GM12878 (cell line): ENCODE results near the gene GLO1. TPM values are rescaled to one million over a fixed set of nuclear protein-coding genes. Genes with fewer than 3 reads are reported as not detected.
A peak's percentile ranks its signal among the peaks of the same experiment; 100 is the strongest.

Source experiments
- ATAC-seq: fragments of 200-7000 bp; cut with Tn5 transposase; 3 replicates; pipeline ENCODE4 v1.9.1; 2020; ENCODE audit warnings: mild to moderate bottlenecking, moderate library complexity
- BruUV-seq: library from RNA; stranded (reverse); fragments of 400-500 nt; replicated peaks from 2 replicates; lab custom pipeline; 2021; lab: Mats Ljungman, UMichigan
- CTCF ChIA-PET: fragments of 300-600 bp; sonication (Branson Sonifier 250); formaldehyde crosslinking; extraction: SDS; loops from one replicate; lab custom pipeline; 2021; ENCODE audit warnings: inconsistent platforms; lab: Yijun Ruan, JAX
- POLR2A ChIA-PET: fragments of 350-600 bp; formaldehyde crosslinking; extraction: SDS; loops from one replicate; lab custom pipeline; 2021; ENCODE audit warnings: inconsistent platforms; lab: Charles Lee
- RAD21 ChIA-PET: fragments of 300-600 bp; sonication (Branson Sonifier 250); formaldehyde crosslinking; loops from one replicate; lab custom pipeline; 2023; ENCODE audit warnings: antibody characterized with exemption; ENCODE audit not compliant: unreplicated experiment; lab: Charles Lee
- SMC1A ChIA-PET: fragments of 300-600 bp; sonication (Branson Sonifier 250); formaldehyde crosslinking; loops from one replicate; lab custom pipeline; 2023; ENCODE audit not compliant: unreplicated experiment, uncharacterized antibody; lab: Charles Lee
- DNase-seq: peaks from one replicate; pipeline ENCODE4 v3.0.0-alpha.2; 2011; ENCODE audit warnings: low read depth, low spot score
- FAIRE-seq: peaks from 3 replicates; lab custom pipeline; 2011; peaks lifted over from hg19 to GRCh38; lab: Jason Lieb, UNC
- H2AFZ ChIP-seq: 2 replicates; pipeline ENCODE4 v1.6.0; 2011; ENCODE audit warnings: low read depth, low read length, control low read depth; ENCODE audit not compliant: control insufficient read depth
- H3K27ac ChIP-seq: 2 replicates; pipeline ENCODE4 v1.5.1; 2011; ENCODE audit warnings: control low read depth; ENCODE audit not compliant: control insufficient read depth, insufficient read depth
- H3K27me3 ChIP-seq, 2 experiments: replicated peaks in 1 of 2; 2 replicates each; pipeline versions ENCODE4 v1.6.0 to v1.6.1; 2011; ENCODE audit warnings: low read length in 1 of 2; ENCODE audit not compliant: control insufficient read depth in 2 of 2, insufficient read depth in 2 of 2
- H3K36me3 ChIP-seq, 2 experiments: 2 replicates each; pipeline ENCODE4 v1.5.1; 2011; ENCODE audit warnings: low read length in 1 of 2; ENCODE audit not compliant: control insufficient read depth in 2 of 2, insufficient read depth in 2 of 2
- H3K4me1 ChIP-seq: 2 replicates; pipeline ENCODE4 v1.6.1; 2011; ENCODE audit warnings: mild to moderate bottlenecking, low read length, moderate library complexity, mixed read lengths; ENCODE audit not compliant: control insufficient read depth, insufficient read depth
- H3K4me2 ChIP-seq: 2 replicates; pipeline ENCODE4 v1.6.0; 2011; ENCODE audit warnings: control low read depth; ENCODE audit not compliant: control insufficient read depth, insufficient read depth
- H3K4me3 ChIP-seq: fragments of 200-600 bp; sonication (generic); 2 replicates; pipeline ENCODE4 v1.5.1; 2016
- H3K79me2 ChIP-seq: 2 replicates; pipeline ENCODE4 v1.6.0; 2011; ENCODE audit warnings: low read length; ENCODE audit not compliant: control insufficient read depth, insufficient read depth
- H3K9ac ChIP-seq: 2 replicates; pipeline ENCODE4 v1.8.0; 2011; ENCODE audit warnings: low read length, control low read depth, mixed read lengths; ENCODE audit not compliant: control insufficient read depth, insufficient read depth
- H3K9me3 ChIP-seq: replicated peaks from 3 replicates; pipeline ENCODE4 v1.5.1; 2011; ENCODE audit warnings: mild to moderate bottlenecking, low read length; ENCODE audit not compliant: control insufficient read depth, insufficient read depth
- H4K20me1 ChIP-seq: 2 replicates; pipeline ENCODE4 v1.6.0; 2011; ENCODE audit not compliant: control insufficient read depth, insufficient read depth
- ATF3 ChIP-seq: IDR thresholded peaks from 2 replicates; pipeline ENCODE4 v1.6.1; 2011; ENCODE audit warnings: low read depth, mild to moderate bottlenecking, low read length, moderate library complexity, borderline replicate concordance; ENCODE audit errors: extremely low read depth
- BMI1 ChIP-seq: fragments of 450-650 bp; IDR thresholded peaks from 2 replicates; pipeline ENCODE4 v1.6.1; 2016; ENCODE audit warnings: mild to moderate bottlenecking, moderate library complexity, borderline replicate concordance
- CTCF ChIP-seq, 3 experiments: IDR thresholded peaks in 2 of 3; conservative IDR thresholded peaks in 1 of 3; 2 replicates each; pipeline ENCODE4 v1.5.1; 2011; ENCODE audit warnings: low read depth in 3 of 3, low read length in 3 of 3, mild to moderate bottlenecking in 3 of 3, control low read depth in 2 of 3, moderate library complexity in 2 of 3, inconsistent platforms in 1 of 3, mixed read lengths in 1 of 3; ENCODE audit not compliant: control insufficient read depth in 2 of 3, insufficient read depth in 1 of 3; ENCODE audit errors: extremely low read depth in 1 of 3
- ETV6 ChIP-seq, 2 experiments: fragments of 450-650 bp in 1 of 2; IDR thresholded peaks in 1 of 2; conservative IDR thresholded peaks in 1 of 2; 2 replicates each; pipeline ENCODE4 v1.6.1; 2014; ENCODE audit warnings: antibody characterized with exemption in 1 of 2, borderline replicate concordance in 1 of 2, low read depth in 1 of 2, mild to moderate bottlenecking in 1 of 2, moderate library complexity in 1 of 2
- JUNB ChIP-seq: IDR thresholded peaks from 2 replicates; pipeline ENCODE4 v1.6.1; 2016; ENCODE audit warnings: antibody characterized with exemption, mild to moderate bottlenecking
- KLF5 ChIP-seq: fragments of 450-650 bp; IDR thresholded peaks from 2 replicates; pipeline ENCODE4 v1.6.1; 2014; ENCODE audit warnings: mild to moderate bottlenecking; ENCODE audit not compliant: partially characterized antibody
- MYC ChIP-seq: IDR thresholded peaks from 2 replicates; pipeline ENCODE4 v1.6.1; 2011; ENCODE audit warnings: mild to moderate bottlenecking, low read length, moderate library complexity, inconsistent platforms; ENCODE audit not compliant: insufficient read depth, insufficient replicate concordance, insufficient read length, severe bottlenecking
- NR2C2 ChIP-seq: IDR thresholded peaks from 2 replicates; pipeline ENCODE4 v1.6.1; 2011; ENCODE audit warnings: borderline replicate concordance, low read depth; ENCODE audit not compliant: control insufficient read depth, insufficient read length
- PAX5 ChIP-seq: IDR thresholded peaks from 2 replicates; pipeline ENCODE4 v1.6.1; 2011; ENCODE audit warnings: low read depth, low read length, borderline replicate concordance
- PRDM15 ChIP-seq: fragments of 450-650 bp; formaldehyde crosslinking; IDR thresholded peaks from 2 replicates; pipeline ENCODE4 v1.4.0; 2020; ENCODE audit warnings: mild to moderate bottlenecking, moderate library complexity
- SRF ChIP-seq, 2 experiments: IDR thresholded peaks; 2 replicates each; pipeline ENCODE4 v1.6.1; 2011; ENCODE audit warnings: low read depth in 2 of 2, low read length in 2 of 2, mild to moderate bottlenecking in 1 of 2, moderate library complexity in 1 of 2
- SUZ12 ChIP-seq: fragments of 200-600 bp; sonication (generic); IDR thresholded peaks from one replicate; pipeline ENCODE4 v1.6.1; 2018; ENCODE audit warnings: antibody characterized with exemption, mild to moderate bottlenecking; ENCODE audit not compliant: unreplicated experiment
- ZBTB11 ChIP-seq: fragments of 450-650 bp; formaldehyde crosslinking; IDR thresholded peaks from 2 replicates; pipeline ENCODE4 v1.5.0; 2022; ENCODE audit warnings: mild to moderate bottlenecking, missing genetic modification characterization
- WGBS: methylation state at CpG from one replicate; pipeline ENCODE4 v1.1.6; 2016; ENCODE audit warnings: low lambda C conversion rate; ENCODE audit not compliant: insufficient replicate concordance, insufficient coverage; ENCODE audit errors: missing lambda C conversion rate; 5-methylcytosine and 5-hydroxymethylcytosine counted together
- in situ Hi-C: fragments of 300-500 bp; cut with MboI; formaldehyde crosslinking; loops from 9 replicates; pipeline ENCODE4 v1.14.3; 2018; ENCODE audit warnings: mixed read lengths
- intact Hi-C: fragments of 100-400 bp; cut with micrococcal nuclease; formaldehyde crosslinking; loops from one replicate; pipeline ENCODE4 v1.14.2; 2022; ENCODE audit not compliant: unreplicated experiment
- polyA plus RNA-seq, 11 experiments: library from polyadenylated mRNA; depleted of rRNA in 4 of 11; unstranded in 6 of 11; stranded (reverse) in 5 of 11; fragments of >200 nt; fragmentation: Nextera tagmentation in 4 of 11; fragmentation: Illumina TruSeq in 1 of 11; extraction: Ambion mirVana in 4 of 11; extraction: Trizol in 1 of 11; gene quantifications; 1 replicate in 1 of 11; 2 replicates in 10 of 11; pipeline versions ENCODE4 v1.2.1 to v1.2.3, GENCODE V29; 2011 to 2016; ENCODE audit warnings: inconsistent platforms in 2 of 11, missing spikeins in 2 of 11, low read depth in 1 of 11
- total RNA-seq, 4 experiments: library from RNA; depleted of rRNA in 3 of 4; stranded (reverse); fragments of >200 nt in 3 of 4; fragmentation: Illumina TruSeq in 1 of 4; extraction: Trizol in 1 of 4; gene quantifications; 2 replicates each; pipeline versions ENCODE4 v1.2.1 to v1.2.3, GENCODE V29; 2013 to 2021

The GLO1 gene
- total and polyA plus RNA-seq, 10 of the 15 experiments (the other 5 are each of a cell fraction or from before 2014, with no cell fraction given): 105 to 227 (median 150) TPM

GRCh38 chr6:38720295-38720694, 17.4 kb upstream of the GLO1 start:
- H3K27me3 ChIP-seq: no peaks in the 10 kb centered on the region; a peak in 1 of 4 replicates
- no peak overlapping the region for H3K4me2 ChIP-seq
- ChIA-PET POLR2A (no interaction called here), SMC1A (no interaction called here), RAD21 (no interaction called here), CTCF (interaction anchor here (1.8 to 1.9 kb wide), 2 partner anchors 9 to 16 kb away, joined by 4 to 5 read pairs; no protein-coding TSS in a partner anchor)
- DNase-seq (no peak), FAIRE-seq (no peak), ATAC-seq (no peak)
- peaks cover 1% of the 10 kb centered on the region; the same call in 1 of the 2 replicates for H3K4me1 ChIP-seq
- 0% methylated on average over 2 of the region's 2 CpGs for WGBS
- H3K9ac ChIP-seq: no peak overlapping the region
- H3K4me3 ChIP-seq: no peak overlapping the region
- H4K20me1 ChIP-seq: no peaks in the 10 kb centered on the region
- no peak overlapping the region for H2AFZ ChIP-seq
- no peaks in the 10 kb centered on the region for H3K36me3 ChIP-seq
- H3K27ac ChIP-seq: no peak overlapping the region
- in situ Hi-C loops: no loop called here
- no peaks in the 10 kb centered on the region for H3K79me2 ChIP-seq
- no TSS peak for BruUV-seq
- intact Hi-C loops: no loop called here
- no peaks in the 10 kb centered on the region; the same call in 2 of the 3 replicates for H3K9me3 ChIP-seq
- TF ChIP-seq PRDM15 (CRISPR knock-in tag) (no peak), ATF3 (no peak), BMI1 (no peak), KLF5 (no peak), SRF (IDR thresholded peaks at IDR 0.05; ENCODE audit: low read depth in 2 of 2, low read length in 2 of 2) (no peak), NR2C2 (no peak), PAX5 (no peak), MYC (no peak), SUZ12 (no peak), ZBTB11 (CRISPR knock-in tag) (no peak), ETV6 (conservative IDR thresholded peaks at IDR 0.05 in 1 of 2, IDR thresholded peaks at IDR 0.05 in 1 of 2; ENCODE audit: borderline replicate concordance in 1 of 2, low read depth in 1 of 2) (no peak), JUNB (no peak), CTCF (IDR thresholded peaks at IDR 0.05 in 2 of 3, conservative IDR thresholded peaks at IDR 0.05 in 1 of 3; ENCODE audit: control insufficient read depth in 2 of 3, extremely low read depth in 1 of 3, insufficient read depth in 1 of 3, low read depth in 3 of 3, low read length in 3 of 3) (peak in 1 of 3 experiments; percentile 25; a peak in 1 of 6 replicates)
